COLO829 (cell line): Measurements from ENCODE around the gene LANCL1.
A peak's percentile ranks its signal among the peaks of the same experiment; 100 is the strongest.

ENCODE experiments used
- DNase-seq: peaks from one replicate; pipeline ENCODE4 v3.0.0; 2012; ENCODE audit warnings: low spot score

The LANCL1 gene, protein sequence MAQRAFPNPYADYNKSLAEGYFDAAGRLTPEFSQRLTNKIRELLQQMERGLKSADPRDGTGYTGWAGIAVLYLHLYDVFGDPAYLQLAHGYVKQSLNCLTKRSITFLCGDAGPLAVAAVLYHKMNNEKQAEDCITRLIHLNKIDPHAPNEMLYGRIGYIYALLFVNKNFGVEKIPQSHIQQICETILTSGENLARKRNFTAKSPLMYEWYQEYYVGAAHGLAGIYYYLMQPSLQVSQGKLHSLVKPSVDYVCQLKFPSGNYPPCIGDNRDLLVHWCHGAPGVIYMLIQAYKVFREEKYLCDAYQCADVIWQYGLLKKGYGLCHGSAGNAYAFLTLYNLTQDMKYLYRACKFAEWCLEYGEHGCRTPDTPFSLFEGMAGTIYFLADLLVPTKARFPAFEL

DNA sequence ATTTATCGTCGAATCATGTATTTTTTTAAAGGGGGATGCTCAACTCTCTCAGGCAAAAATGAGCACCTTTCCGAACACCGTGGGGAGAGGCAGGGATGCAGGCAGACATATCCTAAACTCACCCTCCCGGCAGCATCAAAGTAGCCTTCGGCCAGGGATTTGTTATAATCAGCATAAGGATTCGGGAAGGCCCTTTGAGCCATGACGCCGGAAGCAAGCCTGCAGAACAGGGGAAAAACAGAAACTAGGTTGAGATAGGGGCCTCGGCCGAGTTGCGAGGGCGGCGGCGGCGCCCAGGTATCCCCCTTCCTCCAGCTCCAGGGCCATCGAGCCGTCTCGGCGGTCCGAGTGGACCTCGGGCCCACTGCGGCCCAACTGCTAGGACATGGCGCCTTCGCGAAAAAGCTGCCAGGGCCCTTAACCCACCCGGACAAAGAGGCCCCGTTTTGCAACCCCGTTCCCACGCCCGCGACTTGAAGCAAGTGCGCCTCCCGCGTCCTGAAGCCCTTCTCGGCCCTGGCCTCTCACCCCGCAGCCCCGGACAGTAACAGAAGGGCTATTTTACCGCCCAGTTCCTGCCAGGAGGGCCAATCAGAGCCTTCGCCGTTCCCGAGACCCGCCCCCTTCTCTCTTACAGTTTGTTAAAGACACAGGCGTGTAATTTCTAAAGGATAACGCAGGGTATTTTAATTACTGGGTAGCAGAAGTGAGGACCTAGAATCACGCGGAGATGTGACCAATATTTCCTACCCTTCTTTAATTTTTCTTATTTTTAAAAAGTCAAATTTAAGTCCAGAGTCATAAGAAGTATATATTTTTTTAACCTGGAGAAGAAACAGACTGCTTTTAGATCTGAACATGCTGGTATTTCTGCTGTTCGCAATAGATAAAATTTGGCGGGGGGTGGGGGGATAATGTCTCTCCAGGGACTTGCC, at the start of gene LANCL1:
LANCL1 (minus strand) TSS at position 566 of the 935 bp plus-strand sequence; CDS start at position 203, 363 bp downstream.
- peak; percentile 93 for DNase-seq

GRCh38 chr2:210524533-210524932, 48.0 kb upstream of the LANCL1 start:
- DNase-seq = no peak

GRCh38 chr2:210523650-210524289, 47.2 kb upstream of the LANCL1 start:
- DNase-seq = no peak

GRCh38 chr2:210522399-210522798, 45.8 kb upstream of the LANCL1 start:
- DNase-seq = no peak

DNA sequence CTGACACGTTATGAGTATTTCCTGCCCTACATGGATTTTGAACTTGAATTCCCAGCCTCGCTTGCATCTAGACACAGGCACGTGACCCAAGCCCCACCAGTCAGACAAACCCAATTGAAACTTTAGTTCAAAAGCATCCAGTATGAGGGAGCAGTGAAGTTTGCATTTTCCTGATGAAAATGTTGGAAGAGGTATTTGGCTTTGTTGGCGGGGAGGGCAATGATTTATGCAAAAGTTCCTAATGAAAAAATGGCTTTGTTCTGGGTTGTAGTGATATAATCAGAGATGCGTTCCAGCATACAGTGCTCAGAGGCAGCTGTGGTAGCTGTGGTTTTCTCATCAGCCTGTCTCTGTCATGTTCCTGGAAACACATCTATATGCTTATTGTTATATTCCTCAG, 43.0 kb upstream of the LANCL1 start:
- peak; percentile 62 for DNase-seq

DNA sequence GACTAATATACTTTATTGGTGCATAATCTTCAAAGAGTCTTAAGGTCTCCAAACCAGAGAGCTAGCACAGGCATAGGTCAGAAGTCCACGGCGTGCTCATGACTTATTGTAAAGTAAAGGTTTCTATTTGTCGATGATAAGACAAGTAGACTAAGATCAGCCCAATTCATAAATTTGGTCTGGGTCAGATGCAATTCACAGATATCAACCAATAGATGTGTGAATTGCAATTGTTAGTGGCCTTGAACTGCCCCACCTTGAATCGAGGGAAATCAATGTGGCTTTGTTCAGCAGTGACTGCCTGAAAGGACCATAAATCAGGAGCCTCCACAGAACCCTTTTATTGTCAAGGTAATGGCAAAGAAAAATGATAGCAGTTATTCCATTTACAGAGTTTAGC, 40.7 kb upstream of the LANCL1 start:
- no peak for DNase-seq

- no peak for DNase-seq
Measured at GRCh38 chr2:210515911-210516310, 39.4 kb upstream of the LANCL1 start.

- no peak for DNase-seq
Measured at GRCh38 chr2:210503725-210504191, 27.2 kb upstream of the LANCL1 start.

DNA sequence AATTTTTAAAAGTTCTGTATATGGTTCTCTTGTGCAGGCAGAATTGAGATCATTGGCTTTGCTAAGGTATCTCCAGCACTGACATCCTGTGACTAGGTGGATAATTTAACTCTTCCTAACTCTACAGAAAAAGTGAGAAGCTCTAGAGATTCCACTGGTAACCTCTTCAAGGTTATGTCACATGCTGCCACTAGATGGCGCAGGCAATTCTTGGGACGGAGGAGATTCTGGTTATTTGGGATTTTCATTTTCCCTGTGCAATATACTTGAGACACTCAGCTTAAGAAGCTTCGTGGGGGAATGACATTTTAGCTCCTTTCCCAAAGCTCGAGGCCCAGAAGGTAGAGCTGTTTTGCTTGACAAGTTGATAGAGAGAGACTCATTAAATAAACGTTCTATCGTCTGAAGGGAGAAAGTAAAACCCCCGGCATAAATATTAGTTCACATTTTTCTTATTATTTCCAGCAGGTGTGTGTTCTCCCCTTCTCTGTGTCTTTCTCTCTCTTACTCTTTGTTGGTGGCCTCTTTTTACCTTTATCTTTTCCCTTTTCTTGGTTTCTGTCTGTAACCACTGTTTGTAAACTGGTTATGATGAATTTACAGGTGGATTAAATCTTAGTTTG, 26.6 kb upstream of the LANCL1 start:
- peak; percentile 73 for DNase-seq

GRCh38 chr2:210496512-210496911, 20.0 kb upstream of the LANCL1 start:
- DNase-seq = no peak

- no peak for DNase-seq
Measured at GRCh38 chr2:210493528-210493927, 17.0 kb upstream of the LANCL1 start.

DNA sequence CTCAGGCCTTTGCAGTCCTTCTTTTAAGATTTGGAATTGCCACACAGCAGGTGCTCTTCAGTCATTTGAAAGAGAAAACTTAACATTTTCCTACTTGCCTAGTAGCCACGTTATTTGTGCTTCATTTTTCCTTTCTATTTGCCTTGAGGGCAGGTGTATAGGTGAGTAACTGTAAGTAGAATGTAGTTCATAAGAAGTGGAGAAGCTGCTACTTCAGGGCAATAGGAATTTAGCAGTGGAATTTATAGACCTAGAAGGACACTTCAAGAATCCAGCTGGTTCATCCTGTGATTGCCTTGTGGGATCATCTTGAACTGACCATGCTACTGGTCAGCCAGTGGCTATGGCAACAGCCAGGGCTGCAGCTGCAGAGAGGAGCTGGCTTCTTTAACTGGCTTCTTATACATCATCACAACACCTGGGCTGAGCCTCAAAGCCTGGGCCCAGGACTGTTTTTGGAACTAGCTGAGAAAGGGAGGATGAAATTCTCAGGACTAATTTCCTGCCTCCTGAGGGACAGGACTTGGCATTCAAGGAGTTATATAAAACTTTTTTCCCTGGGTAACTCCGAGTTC, 5.1 kb upstream of the LANCL1 start:
- DNase-seq = no peak

GRCh38 chr2:210480764-210481163, 4.2 kb upstream of the LANCL1 start:
- no peak for DNase-seq

DNA sequence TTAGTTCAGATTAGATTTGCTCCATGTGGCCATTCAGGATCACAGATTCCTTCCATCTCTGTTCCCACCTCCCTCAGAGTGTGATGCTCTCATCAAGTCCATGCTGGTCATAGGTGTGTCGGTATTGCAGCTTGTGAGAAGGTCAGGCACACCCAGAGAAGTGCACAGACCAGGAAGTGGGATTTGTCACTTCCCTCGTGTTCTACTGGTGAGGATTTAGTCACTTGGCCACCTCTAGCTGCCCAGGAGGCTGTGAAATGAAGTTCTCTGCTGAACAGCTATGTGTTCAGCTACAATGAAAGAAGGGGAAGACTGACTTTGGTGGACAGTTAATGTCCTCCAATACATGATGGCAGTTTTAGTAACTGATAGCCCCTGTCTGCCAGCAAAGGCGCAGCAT, 3.5 kb upstream of the LANCL1 start:
- DNase-seq = no peak

GRCh38 chr2:210478661-210479060, 2.1 kb upstream of the LANCL1 start:
- no peak for DNase-seq

- peak; percentile 16 for DNase-seq
Measured at GRCh38 chr2:210477496-210477895, 937 bp upstream of the LANCL1 start.

DNA sequence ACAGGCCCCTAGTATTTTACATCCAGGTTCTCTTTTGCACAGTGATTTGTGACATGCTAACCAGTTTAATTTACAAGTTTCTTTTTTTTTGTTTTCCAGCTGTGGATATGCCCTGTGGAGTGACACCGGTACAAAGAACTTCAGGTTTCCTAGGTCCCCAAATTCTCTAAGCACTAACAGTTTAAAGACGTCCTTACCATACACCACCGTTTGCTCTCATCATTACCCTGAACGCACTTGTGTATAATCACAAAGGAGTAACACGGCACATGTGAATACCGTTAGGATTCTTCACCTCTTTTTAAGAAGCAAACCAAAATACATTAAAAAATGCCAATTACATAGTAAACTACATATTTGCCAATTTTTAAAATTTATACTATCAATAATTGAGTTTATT, 853 bp downstream of the LANCL1 start:
- no peak for DNase-seq

- DNase-seq = no peak
Measured at GRCh38 chr2:210474776-210475175, 1.8 kb downstream of the LANCL1 start.

DNA sequence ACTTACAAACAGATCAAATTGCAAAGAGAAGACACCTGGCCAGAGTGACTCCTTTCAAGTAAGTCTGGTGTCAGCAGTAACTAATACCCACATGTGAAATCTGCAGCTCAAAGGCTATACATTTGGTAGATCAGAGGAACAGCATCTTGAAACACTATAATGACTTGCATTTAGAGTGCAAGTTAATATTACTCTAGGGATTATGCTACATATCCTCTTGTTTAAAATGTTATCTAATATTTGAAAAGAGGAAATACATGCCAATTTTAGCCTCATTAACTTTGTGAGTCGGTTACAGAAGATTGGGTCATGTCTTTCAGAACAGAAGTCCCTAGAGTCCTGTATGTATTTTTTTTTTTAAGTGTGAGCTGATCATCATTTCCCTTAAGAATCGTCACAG, 15.2 kb downstream of the LANCL1 start:
- DNase-seq = no peak

GRCh38 chr2:210460322-210461227, 16.0 kb downstream of the LANCL1 start:
- DNase-seq = no peak
